NCI-H2029 (cell line): ENCODE data around the gene ME2.
"Not testable (repeated sequence)": the region's sequence is repeated elsewhere in the genome, so short reads cannot be mapped to it uniquely, and the experiment has no call there.

Source experiments
- DNase-seq: peaks from one replicate; lab custom pipeline; 2025; lab: John Stamatoyannopoulos, UW

The ME2 gene

GRCh38 chr18:50878345-50879301 lies at the start of gene ME2:
Gene ME2, plus strand, starts transcription at chr18:50879118. Its CDS starts 16,703 bp downstream, at chr18:50895821.
- peak; percentile 73 for DNase-seq

- no peak for DNase-seq
Measured at GRCh38 chr18:50829644-50830043, 49.3 kb upstream of the ME2 start.

- no peak for DNase-seq
Measured at GRCh38 chr18:50830544-50830943, 48.4 kb upstream of the ME2 start.

- DNase-seq: no peak
Measured at GRCh38 chr18:50832754-50833153, 46.2 kb upstream of the ME2 start.

- DNase-seq: not testable (repeated sequence)
Measured at GRCh38 chr18:50833496-50833895, 45.4 kb upstream of the ME2 start.

- DNase-seq: peak; percentile 84
Measured at GRCh38 chr18:50836521-50836957, 42.4 kb upstream of the ME2 start.

GRCh38 chr18:50839341-50839740 lies 39.6 kb upstream of the ME2 start:
- DNase-seq: no peak

- no peak for DNase-seq
Measured at GRCh38 chr18:50839996-50840395, 38.9 kb upstream of the ME2 start.

GRCh38 chr18:50842846-50843245 lies 36.1 kb upstream of the ME2 start:
- no peak for DNase-seq

- no peak for DNase-seq
Measured at GRCh38 chr18:50844554-50844953, 34.4 kb upstream of the ME2 start.

- no peak for DNase-seq
Measured at GRCh38 chr18:50844960-50845359, 34.0 kb upstream of the ME2 start.

- DNase-seq: no peak
Measured at GRCh38 chr18:50847192-50847591, 31.7 kb upstream of the ME2 start.

- DNase-seq: no peak
Measured at GRCh38 chr18:50848061-50848551, 30.8 kb upstream of the ME2 start.

- DNase-seq: no peak
Measured at GRCh38 chr18:50848991-50849390, 29.9 kb upstream of the ME2 start.

- no peak for DNase-seq
Measured at GRCh38 chr18:50849419-50849821, 29.5 kb upstream of the ME2 start.

GRCh38 chr18:50850307-50851065 lies 28.4 kb upstream of the ME2 start:
- DNase-seq: no peak

GRCh38 chr18:50853863-50854271 lies 25.1 kb upstream of the ME2 start:
- DNase-seq: no peak

- no peak for DNase-seq
Measured at GRCh38 chr18:50855976-50856757, 22.8 kb upstream of the ME2 start.

- not testable (repeated sequence) for DNase-seq
Measured at GRCh38 chr18:50857166-50857565, 21.8 kb upstream of the ME2 start.

GRCh38 chr18:50857694-50858093 lies 21.2 kb upstream of the ME2 start:
- no peak for DNase-seq

GRCh38 chr18:50859793-50860555 lies 18.9 kb upstream of the ME2 start:
- DNase-seq: no peak
